Measurements from ENCODE around the gene FAM234B.

The FAM234B gene

DNA sequence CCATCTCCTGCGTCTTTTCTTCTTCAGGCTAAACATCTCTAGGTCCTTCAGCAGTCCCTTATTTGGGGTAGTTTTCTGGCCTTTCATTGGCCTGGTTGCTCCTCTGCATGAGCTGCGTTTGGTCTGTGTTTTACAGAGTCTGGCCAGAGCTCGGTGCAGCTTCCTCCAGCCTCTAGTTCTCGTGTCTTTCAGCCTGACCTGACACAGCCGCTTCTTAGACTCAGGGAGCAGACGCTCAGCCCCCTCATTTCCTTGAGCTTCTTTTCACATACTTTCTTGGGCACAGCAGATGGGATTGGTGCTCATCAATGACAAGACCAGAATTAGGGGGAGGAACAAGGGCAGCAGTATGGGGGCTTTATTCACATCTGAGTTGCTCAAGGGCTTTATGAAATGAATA, 72.8 kb downstream of the FAM234B start:
- DNase-seq, result no peak

- DNase-seq, result no peak
These were observed 75.6 kb downstream of the FAM234B start for GRCh38 chr12:13119826-13120225.

DNA sequence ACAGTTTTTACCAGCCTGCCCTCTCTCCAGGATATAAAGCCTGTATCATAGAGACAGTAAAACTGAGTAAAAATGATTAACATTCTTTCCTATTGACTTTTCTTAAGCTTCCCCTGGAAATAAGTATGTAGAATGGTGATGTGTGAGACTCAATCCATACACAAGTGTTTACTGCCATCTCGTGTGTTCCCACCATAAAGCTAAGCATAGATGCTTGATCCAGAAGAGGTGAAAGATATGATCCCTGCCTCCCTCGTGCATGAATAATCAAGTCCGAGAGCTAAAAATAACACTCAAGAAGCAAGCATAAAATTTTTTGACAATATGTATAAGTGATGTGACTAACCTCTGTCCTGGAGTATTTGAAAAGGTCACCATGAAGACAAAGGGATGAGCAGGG, 76.2 kb downstream of the FAM234B start:
- DNase-seq, result no peak

DNA sequence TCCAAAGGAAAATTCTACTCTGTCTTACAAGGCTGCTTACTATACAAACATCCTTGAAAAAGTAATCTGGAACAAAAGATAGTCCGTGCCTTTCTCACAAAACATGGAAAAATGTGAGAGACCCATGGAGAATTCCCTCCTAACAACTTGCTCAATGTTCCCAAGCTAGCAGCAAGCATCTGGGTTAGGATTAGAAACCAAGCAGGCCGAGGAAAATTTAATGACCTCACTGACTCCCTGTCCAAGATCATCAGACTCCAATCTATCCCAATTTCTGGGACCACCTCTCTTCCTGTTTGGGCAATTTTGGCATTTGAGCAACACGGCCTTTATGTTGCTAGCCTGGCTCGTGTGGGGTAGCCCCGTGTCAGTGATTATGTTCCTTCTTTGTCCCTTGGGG, 77.4 kb downstream of the FAM234B start:
- DNase-seq, result no peak

GRCh38 chr12:13124656-13125505, 80.7 kb downstream of the FAM234B start:
- DNase-seq, result no peak

GRCh38 chr12:13125996-13126395, 81.8 kb downstream of the FAM234B start:
- no peak for DNase-seq

DNA sequence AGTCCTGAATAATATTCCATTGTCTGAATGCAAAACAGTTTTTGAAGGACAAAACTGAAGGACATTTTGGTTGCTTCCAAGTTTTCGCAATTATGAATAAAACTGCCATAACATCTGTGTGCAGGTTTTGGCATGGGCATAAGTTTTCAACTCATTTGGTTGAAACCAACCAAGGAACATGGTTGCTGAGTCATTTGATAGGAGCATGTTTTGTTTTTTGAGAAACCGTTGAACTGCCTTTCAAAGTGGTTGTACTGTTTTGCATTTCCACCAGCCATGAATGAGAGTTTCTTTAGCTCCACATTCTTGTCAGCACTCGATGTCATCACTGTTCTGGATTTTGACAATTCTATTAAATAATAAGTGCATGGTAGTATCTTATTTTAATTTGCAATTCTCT, 82.3 kb downstream of the FAM234B start:
- DNase-seq, result no peak

DNA sequence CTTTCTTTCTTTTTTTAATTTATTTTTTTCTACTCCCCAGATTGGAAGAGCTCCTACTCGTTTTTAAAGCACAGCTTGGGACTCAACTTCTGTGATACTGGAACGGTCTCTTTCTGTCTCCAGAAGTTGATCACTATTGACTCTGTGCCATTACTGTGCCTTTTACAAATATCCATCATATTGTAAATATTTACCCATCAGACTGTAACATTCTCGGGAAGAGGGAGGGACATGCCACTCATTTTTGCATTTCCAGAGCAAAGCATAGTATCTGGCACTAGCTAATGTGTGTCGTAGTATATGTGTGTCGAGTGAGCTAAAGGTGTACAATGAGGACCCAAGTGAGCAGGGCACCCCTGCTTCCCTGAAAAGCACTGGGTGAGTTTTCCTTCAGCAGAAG, 83.3 kb downstream of the FAM234B start:
- no peak for DNase-seq

DNA sequence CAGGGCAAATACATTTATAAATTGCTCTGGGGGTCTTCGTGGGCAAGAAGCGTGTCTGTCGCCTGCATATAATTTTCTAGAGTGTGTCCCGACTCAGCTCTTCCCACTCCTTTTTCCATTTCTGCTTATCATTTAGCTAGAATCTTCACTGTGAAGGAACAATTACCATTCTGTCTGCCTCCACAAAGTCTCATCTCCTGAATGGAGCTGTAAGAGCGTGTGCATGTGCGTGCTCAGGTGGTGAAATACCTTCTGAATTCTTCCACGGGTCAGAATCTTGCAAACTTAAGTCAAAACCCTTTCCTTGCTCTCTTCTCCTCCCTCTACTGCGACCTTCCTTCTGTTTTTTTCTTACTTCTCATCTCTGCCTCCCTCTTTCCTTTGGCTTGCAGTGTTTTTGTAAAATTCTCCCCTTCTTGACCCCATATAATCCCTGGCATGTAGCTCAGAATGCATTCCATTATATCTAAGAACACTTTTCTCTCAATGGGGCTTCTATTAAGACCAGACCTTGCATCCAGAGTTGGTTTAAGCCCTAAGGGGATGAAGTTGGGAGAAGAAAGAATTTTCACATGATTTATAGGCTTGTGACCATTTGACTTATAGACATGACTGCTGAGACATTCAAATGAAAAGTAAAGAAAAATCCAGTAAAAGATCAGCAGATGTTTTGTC, 84.2 kb downstream of the FAM234B start:
- no peak for DNase-seq

- DNase-seq, result no peak
These were observed 86.8 kb downstream of the FAM234B start for GRCh38 chr12:13130981-13131380.

Data from right kidney (tissue), 1 donor.